K562 (cell line): ENCODE data around the gene ADORA1.

Experiments
- ELK1 ChIP-seq: sonication (generic); formaldehyde crosslinking; IDR thresholded peaks from 2 replicates; pipeline ENCODE4 v1.8.1; 2022; ENCODE audit warnings: missing genetic modification reagents
- HNRNPK ChIP-seq: fragments of 200-400 bp; formaldehyde crosslinking; IDR thresholded peaks from one replicate; pipeline ENCODE4 v1.6.1; 2018; ENCODE audit warnings: mild to moderate bottlenecking, low read depth, low read length; ENCODE audit not compliant: poor library complexity, severe bottlenecking
- ZC3H8 ChIP-seq: fragments of 450-650 bp; IDR thresholded peaks from 2 replicates; pipeline ENCODE4 v1.6.1; 2017

- no peak for TF ChIP-seq HNRNPK
- no peak for TF ChIP-seq ZC3H8
- no peak for TF ChIP-seq ELK1 (CRISPR knock-in tag)
These were observed 62.4 kb downstream of the ADORA1 start for GRCh38 chr1:203189951-203190352.
